Activated gamma-delta T cell treated with Interleukin-2 at 50 U/mL for 16 hours (primary cell): ENCODE data around the gene C9orf72.

Experiments used
- DNase-seq: peaks from one replicate; pipeline ENCODE4 v3.0.0-alpha.2; 2020

The C9orf72 gene

DNA sequence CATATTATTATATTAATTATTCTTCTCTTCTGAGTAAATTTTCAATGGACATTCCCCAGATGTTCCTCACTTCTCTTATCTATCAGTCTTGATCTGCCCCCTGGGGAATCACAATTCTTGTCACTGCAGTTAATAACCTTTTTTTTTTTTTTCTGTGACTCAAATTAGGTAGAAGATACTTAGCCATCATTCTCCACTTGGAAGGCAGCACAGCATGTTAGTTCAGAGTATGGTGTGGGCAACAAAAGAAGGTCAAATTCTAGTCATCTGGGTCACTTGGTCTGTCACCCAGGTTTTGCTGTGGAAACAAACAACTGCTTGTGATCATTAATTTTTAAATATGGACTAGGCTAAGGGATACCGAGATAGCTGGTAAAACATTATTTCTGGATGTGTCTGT, 35.5 kb downstream of the C9orf72 start:
- DNase-seq: no peak

DNA sequence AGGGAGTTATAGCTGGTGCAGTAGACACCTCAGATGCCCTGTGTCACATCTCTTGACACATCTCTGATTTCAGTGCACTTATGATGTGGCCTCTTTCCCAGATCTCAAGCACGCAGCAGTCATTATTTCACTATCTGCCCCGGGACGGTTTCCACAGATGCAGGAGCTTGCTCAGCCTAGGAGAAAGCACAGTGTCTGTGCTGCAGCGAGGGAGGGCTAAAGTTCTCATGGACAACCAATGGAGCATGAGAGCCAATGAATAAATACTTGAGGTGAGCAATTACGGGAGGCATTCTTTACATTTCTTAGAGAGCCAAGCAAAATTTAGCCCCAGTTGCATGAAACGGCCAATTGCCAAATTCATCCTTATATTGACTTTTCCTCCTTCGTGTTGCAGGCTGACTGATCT, 36.2 kb downstream of the C9orf72 start:
- no peak for DNase-seq

DNA sequence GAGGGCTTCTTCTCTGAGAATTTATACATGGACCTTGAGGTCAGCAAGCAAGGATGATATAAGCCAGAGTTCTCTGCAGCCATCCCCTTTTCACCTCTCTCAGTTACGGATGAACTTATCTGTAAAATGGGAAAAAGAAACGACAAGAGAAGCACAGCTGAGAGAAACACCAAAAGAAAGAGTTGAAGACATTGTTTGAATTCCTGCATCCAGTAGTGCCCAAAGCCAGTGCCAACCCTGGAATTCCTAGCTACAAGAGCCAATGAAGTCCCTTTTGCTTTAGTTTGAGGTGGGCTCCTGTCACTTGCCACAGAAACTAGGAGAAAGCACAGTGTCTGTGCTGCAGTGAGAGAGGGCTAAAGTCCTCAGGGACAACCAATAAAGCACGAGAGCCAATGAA, 37.1 kb downstream of the C9orf72 start:
- DNase-seq: no peak

DNA sequence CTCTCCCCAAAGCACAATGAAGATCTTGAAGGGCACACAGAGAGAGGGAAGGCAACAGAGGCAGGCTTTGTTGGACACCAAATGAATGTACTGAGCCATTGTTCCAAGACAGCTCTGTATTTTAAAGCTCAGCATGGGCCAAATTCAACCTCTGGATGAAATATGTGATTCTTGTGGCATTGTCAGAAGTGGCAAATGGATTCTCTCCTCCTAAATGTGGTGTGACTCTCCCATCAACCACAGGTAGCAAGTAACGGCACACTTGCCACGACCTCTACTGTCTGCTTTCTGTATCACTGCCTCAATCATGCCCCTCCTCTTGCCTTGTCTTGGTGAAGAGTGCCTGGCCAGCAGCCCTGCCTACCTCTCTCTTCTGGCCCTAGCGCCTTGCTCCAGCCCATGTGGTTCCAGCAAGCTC, 37.6 kb downstream of the C9orf72 start:
- DNase-seq: no peak

DNA sequence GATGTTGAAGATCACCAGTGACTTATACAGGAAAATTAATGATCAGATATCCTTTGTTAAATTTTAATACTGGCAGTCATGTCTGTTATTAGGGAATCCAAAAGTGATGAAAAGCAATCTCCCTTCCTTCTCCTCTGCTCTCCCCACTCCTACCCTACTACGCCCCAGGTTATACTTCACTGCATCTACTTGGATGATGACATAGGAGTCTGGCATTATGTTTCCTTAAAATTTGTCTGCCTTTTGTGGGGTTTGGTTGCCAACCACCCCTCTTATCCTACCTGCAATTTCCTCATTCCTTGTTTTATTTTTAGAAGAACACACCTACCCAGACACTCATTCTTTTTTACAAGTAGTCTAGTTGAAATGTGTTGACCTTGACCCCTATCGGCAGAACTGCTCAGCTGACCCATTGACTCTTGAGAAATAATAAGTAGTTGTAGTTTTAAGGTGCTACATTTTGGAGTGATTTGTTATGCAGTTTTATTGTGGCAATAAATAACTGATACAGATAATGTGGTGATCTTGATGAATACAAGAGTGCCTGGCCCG, 38.5 kb downstream of the C9orf72 start:
- DNase-seq: no peak

DNA sequence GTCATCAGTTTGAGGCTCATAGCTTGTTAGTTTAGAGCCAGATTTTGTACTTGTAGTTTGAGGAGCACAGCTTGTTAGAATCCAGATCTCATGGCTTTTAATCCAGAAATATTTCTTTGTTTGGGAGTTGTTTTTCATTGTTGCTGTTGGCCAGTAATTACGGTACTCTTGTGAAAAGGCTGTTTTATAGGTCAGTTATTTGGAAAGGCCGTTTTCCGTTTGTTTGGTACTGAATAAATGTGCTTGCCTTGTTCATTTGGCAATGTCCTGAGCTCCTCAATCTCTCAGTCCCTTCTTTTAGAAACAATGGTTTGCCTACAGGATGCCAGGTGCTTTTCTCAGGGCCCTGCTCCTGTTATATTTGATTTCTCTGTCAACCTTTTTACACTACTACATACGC, 39.1 kb downstream of the C9orf72 start:
- no peak for DNase-seq

DNA sequence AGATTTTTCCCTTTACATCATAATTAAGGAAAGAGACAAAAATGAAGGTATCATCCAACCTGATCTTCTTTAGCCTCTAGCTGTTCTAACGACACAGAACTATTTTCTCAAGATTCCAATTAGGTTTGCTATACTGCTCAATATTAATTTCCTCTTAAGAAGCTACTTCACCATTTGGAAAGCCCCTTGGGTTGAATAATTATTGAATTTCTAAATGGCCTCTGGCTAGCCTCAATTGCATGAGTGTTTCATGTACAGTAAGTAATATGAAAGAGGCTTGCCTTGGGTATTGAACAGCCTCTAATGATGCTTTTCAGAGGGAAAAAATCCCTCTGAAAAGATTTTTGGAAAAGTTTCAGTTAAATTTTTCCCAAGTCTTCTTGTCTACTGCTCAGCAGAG, 40.0 kb downstream of the C9orf72 start:
- no peak for DNase-seq

DNA sequence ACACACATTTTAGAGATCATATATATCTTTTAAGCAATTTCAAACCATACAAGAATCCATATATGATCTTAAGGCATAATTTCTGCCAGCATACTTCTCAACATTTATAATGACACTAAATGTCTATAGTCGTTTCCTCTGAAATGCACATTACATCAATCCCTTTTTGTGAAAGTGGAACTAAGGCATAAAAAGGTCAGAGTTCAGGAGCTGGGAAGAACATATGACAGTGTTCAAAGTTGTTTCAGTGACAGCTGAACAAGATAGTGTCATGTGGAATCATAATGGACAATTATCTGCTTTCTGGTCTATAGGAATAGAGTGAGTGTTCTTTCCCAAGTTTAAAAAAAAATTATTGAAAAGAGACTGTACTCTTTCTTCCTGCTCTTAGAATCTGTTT, 41.2 kb downstream of the C9orf72 start:
- DNase-seq: no peak

DNA sequence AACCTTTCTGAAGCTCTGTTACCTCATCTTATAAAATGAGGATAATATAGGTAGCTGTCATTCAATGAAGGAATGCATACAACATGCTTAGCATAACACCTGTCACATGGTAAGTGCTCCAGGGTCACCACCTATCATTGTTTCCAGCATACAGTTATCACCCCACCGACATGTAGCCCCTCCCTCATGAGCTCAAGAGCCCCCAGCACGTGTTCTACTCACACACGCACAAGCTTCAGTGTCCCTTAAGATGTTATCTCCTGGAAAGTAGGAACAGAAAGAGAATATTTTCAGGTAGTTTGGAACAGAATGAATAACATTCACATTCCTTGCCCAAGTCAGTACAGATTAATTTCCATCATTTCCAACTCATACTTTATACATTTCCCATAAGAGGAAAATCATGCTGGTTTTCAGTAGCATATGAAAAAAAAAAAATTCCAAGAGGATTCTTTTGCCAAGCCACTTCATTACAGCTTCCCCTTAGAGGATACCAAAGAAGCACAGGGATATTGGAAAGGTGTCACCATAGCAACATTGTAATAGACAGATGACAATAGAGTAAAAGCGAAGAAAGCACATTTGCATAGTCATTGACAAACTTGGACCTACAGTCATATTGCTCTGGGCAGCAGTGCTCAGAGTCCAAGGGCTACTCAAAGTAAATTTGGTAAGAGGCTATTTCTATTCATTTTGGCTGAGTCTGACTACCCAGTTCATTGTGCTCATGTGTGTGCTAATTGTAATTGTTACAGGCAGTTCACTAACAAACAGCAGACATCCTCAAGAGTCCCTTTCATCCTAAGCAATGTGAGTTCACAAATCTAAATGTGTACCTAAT, 42.1 kb downstream of the C9orf72 start:
- no peak for DNase-seq

DNA sequence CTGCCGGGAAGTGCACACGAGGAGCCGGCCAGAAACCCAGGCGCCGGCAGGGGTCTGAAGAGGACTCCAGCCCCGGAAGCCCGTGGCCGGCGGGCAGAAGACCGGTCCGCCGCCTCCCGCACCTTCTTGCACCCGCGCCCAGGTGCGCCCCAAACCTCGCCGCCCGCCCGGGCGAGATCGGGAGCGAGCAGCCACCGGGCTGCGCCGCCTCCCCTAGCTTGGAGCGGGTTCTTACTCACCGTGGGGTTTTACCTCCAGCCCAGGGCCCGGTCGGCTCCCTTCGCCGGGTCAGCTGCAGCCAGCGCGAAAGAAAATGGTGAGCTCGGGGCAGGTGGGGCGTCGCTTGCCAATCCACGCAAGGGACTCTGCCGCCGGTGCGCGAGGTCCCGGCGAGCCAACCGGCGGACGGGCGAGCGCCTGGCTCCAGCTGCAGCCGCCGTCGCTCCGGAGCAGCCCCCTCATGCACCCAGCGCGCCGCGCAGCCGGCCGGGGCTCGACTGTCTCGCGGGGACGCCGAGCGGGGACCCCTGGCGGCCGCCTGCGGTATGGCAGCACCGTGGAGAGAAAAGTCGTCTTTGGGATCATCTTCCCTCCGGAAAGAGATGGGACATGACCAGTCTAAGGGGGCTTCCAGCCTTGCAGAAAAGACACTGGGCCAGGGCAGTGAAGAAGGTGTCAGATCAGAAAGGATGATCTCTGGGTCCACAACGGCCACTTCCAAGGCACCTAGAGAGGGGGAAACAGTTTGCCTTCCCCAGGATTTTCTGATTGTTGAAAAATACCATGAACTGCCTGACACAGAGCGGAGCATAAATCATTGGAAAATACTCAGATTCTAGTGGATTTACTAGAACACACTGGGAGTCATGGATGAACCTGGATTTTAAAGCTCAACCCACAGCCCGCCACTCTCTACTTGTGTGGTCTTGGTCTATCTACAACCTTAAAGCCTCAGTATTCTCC, 43.7 kb downstream of the C9orf72 start, which contains the start of gene MOB3B:
MOB3B (minus strand) TSS at position 499 of the 963 bp plus-strand sequence. CDS start 74,264 bp downstream, outside the sequence.
- peak; percentile 76 for DNase-seq

DNA sequence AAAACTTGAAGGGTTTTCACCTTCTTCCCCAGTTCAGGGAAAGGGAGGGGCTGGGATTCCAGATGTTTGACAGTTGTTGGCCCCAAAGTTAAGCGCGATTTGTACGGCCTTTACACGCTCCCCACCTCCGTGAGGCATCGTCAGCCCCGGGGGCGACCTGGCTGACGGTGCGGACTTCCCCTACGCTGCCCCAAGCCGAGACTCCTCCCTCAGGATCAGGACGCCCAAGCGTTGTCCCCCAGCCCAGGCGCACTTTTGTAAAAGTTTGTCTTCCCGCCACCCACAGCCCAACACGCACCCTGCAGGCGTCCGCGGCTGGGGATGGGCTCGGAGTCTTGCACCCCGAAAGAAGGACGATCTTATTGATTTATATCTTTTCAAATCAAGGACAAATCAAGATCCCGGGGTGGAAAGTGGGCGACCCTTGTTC, 44.4 kb downstream of the C9orf72 start:
- peak; percentile 14 for DNase-seq

DNA sequence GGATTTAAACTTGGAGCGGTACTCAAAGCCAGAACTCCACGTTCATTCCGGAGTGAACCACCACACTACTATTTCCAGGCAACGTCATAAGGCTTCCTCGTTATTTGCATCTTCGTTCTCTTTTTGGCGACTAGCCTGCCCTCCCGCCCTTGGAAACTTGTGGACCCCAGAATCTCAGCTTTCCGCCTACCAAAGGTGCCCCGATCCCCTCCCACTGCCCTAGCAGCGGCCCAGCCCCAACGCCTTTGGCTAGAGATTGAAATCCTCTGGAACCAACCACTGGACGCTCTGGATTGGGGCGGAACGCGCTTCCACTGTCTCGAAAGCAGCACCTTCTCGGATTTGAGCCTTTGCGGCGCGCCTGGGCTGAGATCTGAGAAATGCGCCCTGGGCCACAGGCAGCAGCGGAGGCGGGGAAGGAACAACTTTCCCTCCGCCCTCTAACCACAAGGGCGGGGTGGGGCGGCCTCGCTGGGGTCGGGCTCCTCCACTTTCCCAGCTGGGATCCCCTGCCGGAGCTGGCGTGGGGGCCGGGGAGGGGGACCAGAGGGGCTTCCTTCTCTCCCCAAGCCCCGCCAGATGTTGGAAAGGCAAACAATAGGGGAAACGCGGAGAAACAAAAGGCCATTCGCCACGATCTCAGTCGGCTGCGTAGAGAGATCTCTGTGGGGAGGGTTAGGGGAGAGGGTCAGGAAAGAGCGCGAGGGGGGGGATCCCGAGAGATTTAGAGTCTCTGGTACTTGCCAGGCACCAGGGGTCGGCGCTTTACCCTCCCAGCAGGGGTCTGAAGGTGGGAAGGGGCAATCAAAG, 45.0 kb downstream of the C9orf72 start:
- DNase-seq: peak; percentile 34

DNA sequence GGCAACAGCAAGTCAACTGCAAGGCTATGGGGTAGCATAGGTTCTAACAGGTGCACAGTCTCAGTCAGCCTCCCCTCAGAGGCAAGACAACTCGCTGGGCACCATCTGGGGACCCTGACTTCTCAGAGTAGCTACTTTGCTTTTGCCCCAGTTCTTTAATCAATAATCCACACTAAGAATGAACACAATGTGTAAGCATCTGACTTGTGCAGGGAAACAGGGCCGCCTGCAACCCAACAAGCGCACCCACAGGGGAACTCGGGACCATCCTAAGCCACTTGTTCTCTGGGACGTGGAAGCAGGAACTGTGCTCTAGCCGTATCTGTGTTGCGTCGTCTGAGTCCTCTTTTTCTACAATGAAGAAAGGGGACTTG, 45.6 kb downstream of the C9orf72 start:
- no peak for DNase-seq

DNA sequence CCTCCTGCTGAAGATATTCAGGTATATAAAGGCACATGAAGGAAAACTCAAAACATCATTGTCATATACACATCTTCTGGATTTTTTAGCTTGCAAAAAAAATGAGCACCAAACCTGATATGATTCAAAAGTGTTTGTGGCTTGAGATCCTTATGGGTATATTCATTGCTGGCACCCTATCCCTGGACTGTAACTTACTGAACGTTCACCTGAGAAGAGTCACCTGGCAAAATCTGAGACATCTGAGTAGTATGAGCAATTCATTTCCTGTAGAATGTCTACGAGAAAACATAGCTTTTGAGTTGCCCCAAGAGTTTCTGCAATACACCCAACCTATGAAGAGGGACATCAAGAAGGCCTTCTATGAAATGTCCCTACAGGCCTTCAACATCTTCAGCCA, 49.0 kb downstream of the C9orf72 start, which contains the start of gene IFNK:
IFNK (plus strand) TSS at position 55 of the 400 bp plus-strand sequence; CDS start at position 102, 47 bp downstream.
- DNase-seq: no peak

DNA sequence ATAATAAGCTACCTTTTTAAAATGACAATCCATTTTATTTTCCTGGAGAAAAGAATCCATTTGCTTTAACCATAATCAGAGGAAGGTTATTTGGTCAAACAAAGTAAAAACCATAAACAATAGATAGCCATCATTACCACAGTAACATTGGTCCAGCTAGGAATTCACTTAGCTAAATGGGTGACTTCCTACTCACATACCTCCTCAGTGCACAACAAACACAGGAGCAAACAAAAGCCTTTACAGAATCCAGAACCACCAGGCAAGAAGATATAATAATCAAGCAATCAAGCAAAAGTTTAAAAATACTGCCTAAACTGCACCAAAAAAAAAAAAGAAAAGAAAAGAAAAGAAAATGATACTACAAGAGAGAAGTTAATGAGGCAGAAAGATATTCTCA, 50.1 kb downstream of the C9orf72 start:
- no peak for DNase-seq

DNA sequence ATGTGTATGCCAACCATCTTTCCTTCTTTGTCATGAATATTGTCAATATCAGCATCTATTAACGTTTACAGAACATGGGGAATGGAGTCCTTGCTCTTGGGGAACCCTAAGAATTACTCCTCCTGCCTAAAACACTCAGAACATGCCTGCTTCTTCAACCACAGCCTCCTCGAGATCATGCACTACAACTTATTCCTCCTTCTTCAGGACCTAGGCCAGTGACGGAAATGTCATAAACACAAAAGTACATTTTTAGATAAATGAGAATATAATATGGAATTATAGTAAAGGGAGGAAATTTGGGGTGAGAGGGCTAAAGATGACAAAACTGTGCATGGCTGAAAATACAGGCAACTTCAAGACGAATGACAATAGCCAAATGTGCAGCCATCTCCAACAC, 52.3 kb downstream of the C9orf72 start:
- DNase-seq: no peak

DNA sequence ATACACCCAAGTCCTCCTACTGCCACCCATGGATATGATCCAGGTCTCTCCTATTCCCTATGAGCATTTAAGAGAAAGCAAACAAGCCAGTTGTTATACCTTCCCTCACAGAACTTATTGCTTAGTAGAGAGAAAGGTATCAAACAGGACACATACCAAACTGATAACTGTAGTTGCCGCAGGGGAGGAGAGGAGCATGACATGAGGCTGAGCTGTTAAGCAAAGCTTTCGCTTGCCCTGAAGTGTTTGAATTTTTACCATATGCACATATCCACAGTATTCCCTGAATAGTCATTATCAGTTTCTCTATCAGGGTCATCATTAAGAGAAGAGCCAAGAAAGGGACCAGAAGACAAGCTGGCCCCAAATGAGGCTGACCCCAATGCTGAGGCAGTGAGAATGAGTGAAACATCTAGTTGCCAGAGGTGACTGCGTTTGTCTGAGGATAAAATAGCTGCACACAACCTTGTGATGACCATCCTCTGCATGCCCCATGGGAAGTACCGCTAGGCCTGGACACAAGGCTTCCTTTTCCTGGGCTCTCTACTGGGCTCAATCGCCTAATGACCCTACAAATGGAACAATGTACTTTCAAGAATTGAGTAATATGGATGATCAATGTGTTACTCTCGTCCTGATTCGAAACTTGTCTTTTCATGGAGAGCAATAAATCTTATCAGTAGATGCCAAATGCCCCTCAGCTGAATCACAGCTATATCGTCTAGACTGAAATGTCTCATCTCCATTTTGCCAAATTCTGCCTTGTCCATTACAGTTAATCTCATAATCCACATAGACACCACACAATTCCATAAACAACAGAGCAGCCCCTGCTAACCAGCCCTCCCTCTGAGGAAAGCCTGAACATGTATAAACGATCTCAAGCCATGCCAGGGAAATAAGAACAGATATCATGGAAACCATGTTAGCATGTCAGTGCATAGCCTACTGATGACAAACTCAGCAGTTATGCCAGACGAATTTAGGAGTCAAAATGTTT, 53.5 kb downstream of the C9orf72 start:
- DNase-seq: no peak

DNA sequence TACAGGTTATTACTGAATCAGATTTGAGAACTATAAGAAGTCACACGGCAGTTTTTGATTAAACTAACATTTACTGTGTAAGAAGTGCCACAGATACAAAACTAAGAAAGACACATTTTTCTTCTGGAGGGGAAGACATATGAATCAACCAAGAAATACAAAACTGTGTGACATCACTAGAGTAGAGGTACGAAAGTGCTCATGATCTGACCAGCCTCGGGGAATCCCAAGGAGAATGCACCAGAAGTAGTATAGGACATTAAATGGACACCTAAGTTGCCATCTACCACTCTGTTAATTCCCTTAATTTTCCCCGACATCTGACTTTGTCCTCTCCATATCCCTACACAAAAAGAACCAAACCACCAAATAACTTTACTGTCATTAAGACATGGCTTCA, 54.5 kb downstream of the C9orf72 start:
- DNase-seq: no peak

DNA sequence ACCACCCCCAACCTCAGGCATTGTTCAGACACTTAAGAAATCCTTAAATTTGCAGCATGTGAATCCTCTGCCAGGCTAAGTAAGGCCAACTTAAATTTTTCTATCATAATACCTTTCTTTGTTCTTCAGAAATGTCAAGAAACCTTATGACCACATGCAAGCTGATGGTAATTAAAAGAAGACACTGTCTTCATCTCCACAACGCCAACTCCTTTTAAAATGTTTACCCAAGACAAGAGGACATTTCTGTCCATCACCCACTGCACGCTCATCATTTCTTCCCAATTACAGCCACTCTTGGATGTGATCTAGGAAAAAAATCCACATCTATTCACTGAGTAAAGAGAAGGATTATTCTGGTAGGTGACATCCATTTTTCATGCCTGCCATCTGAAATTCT, 55.3 kb downstream of the C9orf72 start:
- no peak for DNase-seq

DNA sequence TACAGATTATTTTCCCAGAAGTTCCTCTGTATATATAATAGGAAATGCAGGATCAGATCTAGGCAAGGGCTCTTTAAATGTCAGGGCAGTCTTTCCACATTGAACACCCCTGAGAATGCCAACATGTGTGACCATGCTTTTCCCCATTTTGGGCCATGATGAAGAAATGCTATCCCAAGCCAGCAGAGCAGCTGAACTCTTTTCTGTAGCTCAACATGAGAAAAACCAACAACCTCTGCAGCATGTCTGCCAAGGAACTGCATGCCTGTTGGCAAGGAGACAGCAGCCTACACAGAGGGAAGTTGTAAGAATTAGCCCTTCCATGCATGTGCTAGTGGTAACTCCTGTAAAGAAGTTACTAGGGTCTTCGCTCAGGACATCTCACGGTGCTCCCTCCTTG, 58.7 kb downstream of the C9orf72 start:
- DNase-seq: no peak

DNA sequence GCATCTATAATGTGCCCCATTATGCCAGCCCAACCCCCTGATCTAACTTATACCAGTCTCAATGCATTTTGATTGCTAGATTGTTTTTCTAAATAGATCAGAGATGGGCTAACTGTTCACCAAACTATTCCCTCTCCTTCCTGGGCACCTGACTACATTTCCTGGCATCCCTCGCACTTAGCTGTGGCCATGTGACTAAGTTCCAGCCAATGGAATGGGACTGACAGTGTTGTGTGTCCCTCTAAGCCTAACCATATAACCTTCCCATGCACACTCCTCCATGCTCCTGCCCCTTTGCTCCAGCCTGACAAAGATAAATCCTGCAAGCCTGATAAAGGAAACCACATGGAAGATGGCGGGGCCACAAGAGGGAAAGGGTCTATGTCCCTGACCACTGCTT, 61.5 kb downstream of the C9orf72 start:
- DNase-seq: no peak
